ENCODE results near the gene COL6A3.
A peak's percentile ranks its signal among the peaks of the same experiment; 100 is the strongest.

COL6A3 gene

DNA sequence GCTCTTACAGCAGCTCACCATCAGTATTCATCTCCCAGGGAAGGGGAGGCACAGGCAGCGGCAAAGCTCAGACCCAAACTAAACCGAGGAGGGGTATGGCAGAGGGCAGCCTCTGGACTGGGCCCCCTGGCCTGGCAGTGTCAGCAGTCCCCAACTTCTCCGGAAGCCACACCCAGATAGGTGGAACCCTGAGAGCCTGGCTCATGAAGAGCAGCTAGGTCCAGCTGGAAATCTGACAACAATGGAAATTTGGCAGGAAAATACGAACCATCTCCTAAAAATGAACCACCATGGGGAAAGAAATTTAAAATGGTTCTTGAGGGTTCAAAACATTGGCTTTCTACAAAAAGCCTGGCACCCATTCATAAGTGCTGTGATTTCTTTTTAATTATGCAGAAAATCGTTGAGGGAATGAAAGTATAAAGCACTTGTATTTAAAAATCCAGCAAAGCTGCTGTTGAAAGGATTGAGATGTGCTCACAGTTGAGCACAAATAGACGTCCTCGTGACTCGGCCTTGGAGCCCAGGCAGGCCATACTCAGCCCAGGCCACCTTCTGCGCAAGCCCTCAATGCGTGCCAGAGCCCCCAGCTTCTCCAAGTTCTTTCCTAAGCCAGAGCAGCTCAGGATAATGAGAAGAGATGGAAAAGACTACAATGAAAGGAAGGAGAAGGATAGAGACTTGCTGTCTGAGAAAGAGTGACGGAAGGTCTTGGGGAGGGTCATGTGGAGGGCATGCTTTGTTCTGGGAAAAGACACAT lies 93.0 kb downstream of the COL6A3 start:
- TF ChIP-seq, protein P1, sequence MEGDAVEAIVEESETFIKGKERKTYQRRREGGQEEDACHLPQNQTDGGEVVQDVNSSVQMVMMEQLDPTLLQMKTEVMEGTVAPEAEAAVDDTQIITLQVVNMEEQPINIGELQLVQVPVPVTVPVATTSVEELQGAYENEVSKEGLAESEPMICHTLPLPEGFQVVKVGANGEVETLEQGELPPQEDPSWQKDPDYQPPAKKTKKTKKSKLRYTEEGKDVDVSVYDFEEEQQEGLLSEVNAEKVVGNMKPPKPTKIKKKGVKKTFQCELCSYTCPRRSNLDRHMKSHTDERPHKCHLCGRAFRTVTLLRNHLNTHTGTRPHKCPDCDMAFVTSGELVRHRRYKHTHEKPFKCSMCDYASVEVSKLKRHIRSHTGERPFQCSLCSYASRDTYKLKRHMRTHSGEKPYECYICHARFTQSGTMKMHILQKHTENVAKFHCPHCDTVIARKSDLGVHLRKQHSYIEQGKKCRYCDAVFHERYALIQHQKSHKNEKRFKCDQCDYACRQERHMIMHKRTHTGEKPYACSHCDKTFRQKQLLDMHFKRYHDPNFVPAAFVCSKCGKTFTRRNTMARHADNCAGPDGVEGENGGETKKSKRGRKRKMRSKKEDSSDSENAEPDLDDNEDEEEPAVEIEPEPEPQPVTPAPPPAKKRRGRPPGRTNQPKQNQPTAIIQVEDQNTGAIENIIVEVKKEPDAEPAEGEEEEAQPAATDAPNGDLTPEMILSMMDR (IDR thresholded peaks at IDR 0.05), result no peak
- no peak overlapping the region for H3K4me3 ChIP-seq
- DNase-seq (ENCODE audit: low spot score), result no peak
- peak overlapping the region; percentile 83 to 84 for H3K27ac ChIP-seq

- Histone ChIP-seq H3K27ac (no peak overlapping the region), H3K4me3 (no peak overlapping the region)
- DNase-seq (ENCODE audit: low spot score), result no peak
- TF ChIP-seq, protein P1 (IDR thresholded peaks at IDR 0.05), result no peak
These were observed 94.1 kb downstream of the COL6A3 start for GRCh38 chr2:237319887-237320286.

DNA sequence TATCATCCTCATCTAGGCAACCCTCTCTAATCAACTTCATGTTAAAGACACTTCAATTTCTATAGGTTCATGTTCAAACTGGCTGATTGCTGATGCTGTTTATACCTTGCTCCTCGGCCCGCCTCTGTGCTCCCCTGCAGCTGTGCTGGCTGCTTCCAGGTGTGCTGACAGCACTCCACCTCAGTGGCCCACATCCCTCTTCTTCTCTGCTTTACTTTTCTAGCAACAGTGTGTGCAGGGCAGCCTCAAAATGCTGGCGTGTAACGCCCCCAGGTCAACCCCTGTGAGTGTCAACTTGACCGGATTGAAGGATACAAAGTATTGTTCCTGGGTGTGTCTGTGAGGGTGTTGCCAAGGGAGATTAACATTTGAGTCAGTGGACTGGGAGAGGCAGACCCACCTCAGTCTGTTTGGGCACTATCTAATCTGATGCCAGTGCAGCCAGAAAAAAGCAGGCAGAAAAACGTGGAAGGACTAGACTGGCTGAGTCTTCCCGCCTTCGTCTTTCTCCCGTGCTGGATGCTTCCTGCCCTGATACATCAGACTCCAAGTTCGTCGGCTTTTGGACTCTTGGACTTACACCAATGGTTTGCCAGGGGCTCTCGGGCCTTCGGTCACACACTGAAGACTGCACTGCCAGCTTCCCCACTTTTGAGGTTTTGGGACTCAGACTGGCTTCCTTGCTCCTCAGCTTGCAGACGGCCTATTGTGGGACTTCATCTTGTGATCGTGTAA lies 94.7 kb downstream of the COL6A3 start:
- DNase-seq (ENCODE audit: low spot score), result no peak
- Histone ChIP-seq H3K27ac (peak overlapping the region; percentile 3 to 44), H3K4me3 (no peak overlapping the region)
- TF ChIP-seq, protein P1 (IDR thresholded peaks at IDR 0.05), result no peak

DNA sequence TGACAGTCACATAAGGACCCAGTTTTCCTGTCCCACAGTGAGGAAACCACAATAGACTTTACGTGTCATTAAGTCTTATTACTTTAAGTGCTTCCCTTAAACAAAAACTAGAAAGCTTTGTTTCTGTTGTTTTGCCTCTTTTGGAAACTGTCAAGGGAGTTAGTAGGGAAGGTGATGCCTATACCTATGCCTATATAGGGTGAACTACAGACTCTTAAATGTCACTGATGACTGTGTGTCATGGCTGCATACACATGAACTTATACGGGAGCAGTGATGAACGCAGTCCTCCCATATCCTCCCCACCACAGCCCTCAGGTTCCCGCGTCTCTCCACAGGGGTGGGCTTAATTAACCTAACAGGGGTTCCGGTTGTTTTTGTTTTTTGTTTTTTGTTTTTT lies 97.6 kb downstream of the COL6A3 start:
- H3K27ac ChIP-seq, result peak overlapping the region; percentile 94 to 99
- no peak overlapping the region for H3K4me3 ChIP-seq
- no peak for DNase-seq (ENCODE audit: low spot score)
- TF ChIP-seq, protein P1 (IDR thresholded peaks at IDR 0.05), result no peak

DNA sequence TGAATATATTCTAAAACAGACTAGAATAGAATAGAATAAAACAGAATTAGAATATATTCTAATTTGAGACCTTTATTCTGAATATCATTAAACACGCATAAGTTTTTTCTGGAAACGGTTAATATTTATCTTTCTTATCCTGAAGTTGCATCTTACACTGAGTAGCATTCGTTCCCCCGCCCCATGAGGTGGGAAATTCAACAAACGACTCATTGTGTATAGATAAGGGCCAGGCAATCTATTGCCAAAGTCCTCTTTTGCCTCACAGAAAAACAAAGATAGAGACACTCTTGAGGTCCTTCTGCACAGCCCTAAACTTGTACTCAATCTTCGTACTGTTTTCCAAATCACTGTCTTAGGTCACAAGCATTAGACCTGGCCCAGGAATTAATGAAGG lies 98.1 kb downstream of the COL6A3 start:
- Histone ChIP-seq H3K27ac (peak overlapping the region; percentile 94 to 99), H3K4me3 (no peak overlapping the region)
- TF ChIP-seq, protein P1 (IDR thresholded peaks at IDR 0.05), result no peak
- DNase-seq (ENCODE audit: low spot score), result no peak

DNA sequence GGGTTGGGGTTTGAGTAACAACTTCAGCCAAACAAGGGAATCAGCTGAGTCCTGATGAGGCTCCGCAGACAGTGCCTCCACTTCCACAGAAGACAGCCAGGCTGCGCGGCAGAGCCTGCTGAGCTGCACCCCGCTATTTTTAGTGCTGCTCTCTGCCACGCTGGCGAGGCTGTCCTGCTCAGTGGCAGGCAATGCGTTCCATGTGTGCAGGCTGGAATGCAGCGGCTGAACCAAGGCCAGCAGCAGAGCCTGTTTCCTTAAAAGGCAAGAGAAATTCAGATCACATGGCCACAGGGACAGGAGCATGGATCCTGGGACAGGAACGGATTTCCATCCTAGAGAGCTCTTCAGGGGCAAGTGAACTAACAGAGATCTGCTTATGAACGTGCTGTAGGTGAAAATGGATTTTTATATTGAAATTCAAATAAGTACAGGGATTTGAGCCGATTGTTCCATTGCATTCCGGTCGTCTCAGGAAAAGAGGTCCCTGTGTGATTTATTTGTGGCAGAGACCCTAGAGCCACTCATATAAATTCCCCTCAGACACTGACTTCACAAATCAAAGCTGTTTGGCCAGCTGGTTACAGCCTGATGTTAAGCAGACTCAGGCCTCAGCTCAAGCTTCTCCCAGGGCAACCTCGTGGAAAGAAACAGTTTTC lies 98.7 kb downstream of the COL6A3 start:
- Histone ChIP-seq H3K4me3 (no peak overlapping the region), H3K27ac (peak overlapping the region; percentile 94 to 99)
- TF ChIP-seq, protein P1 (IDR thresholded peaks at IDR 0.05), result peak; percentile 36
- DNase-seq (ENCODE audit: low spot score), result peak; percentile 95

Data from coronary artery (tissue), 2 donors.